Activated CD8-positive, alpha-beta memory T cell treated with anti-CD3 and anti-CD28 coated beads for 36 hours (primary cell): ENCODE data around the gene FLVCR2. TPM values are rescaled to one million over a fixed set of nuclear protein-coding genes. Genes with fewer than 3 reads are reported as not detected.
"Not testable (repeated sequence)": the region's sequence is repeated elsewhere in the genome, so short reads cannot be mapped to it uniquely, and the experiment has no call there.

ENCODE experiments used
- CTCF ChIA-PET: fragments of 350-600 bp; sonication (Branson Sonifier 250); formaldehyde crosslinking; loops from one replicate; lab custom pipeline; 2021; ENCODE audit warnings: antibody characterized with exemption; lab: Charles Lee
- POLR2A ChIA-PET: fragments of 350-600 bp; sonication (Branson Sonifier 250); formaldehyde crosslinking; loops from one replicate; lab custom pipeline; 2021; ENCODE audit warnings: antibody characterized with exemption; lab: Charles Lee
- total RNA-seq, 2 experiments: library from RNA; stranded (reverse); gene quantifications; one replicate each; pipeline ENCODE4 v1.2.3, GENCODE V29; 2021

FLVCR2 gene
- total RNA-seq, 2 experiments from 2014 or later = 0.67 to 5.0 TPM

DNA sequence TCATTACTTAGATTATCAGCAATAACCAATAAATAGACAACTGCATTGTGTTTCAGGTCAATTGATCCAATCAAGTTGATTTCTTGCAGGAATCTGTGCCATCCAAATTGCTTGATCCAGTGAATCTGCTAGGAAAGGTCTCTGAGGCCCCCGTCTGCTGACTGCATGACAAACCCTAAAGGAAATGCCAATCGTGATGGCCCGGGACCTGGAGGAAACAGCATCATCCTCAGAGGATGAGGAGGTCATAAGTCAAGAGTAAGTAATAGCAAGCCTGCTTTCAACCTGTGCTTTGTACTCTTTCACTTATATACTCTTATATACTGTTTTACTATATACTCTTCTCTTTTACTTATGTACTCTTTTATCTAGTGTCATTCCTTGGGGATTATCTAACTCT is 84.5 kb downstream of the FLVCR2 start:
- ChIA-PET CTCF (no interaction called here), POLR2A (no interaction called here)

DNA sequence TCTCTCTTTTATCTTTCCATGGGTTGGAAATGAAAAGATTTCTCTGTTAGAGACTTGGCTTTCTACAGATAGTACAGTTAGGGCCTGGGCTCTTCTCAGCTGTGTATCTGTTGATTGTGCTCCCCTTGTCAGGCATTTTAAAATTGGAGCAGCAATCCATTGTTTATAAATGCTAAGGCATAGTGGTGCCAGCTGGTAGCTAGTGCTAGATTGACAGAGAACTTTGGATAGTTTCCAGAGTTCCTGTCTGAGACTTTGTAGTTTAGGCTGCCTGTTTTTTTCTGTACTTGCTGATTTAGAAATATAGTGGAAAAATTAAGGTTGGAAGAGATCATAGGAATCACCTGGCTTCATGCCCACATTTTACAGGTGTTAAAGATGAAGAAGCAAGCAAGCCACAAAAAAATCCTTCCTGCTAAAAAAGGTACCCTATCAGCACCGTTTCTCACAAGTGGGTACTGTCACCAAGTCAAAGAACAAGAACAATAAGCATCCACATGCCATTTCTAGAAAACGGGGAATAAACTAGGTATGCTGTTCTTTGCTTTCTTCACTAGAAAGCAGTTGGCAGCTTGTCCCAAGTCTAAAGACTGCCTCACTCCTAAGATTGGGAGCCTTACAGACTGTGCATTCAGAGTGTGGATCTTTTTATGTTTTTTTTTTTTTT is 88.8 kb downstream of the FLVCR2 start:
- POLR2A ChIA-PET = no interaction called here
- CTCF ChIA-PET = interaction anchor here (1.4 kb wide), 1 partner anchor 14 kb away, joined by 5 read pairs; no protein-coding TSS in a partner anchor

DNA sequence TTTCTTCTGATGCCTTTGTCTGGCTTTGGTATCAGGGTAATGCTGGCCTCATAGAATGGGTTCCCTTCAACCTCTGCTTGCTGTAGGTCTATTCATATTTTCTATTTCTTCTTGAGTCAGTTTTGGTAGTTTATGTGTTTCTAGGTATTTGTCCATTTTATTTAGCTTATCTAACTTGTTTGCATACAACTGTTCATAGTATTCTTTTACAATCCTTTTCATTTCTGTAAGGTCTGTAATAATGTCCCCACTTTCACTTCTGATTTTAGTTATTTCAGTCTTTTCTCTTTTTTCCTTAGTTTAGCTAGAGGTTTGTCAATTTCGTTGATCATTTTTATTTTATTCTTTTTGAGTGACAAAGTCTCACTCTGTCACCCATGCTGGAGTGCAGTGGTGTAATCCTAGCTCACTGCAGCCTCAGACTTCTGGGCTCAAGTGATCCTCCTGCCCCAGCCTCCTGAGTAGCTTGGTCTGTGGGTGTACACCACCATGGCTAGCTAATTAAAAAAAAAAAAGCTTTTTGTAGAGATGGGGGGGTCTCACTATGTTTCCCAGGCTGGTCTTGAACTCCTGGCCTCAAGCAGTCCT is 94.3 kb downstream of the FLVCR2 start:
- POLR2A ChIA-PET = interaction anchor here (0.6 to 0.9 kb wide), 2 partner anchors 11 to 35 kb away, joined by 3 read pairs; no protein-coding TSS in a partner anchor
- CTCF ChIA-PET = interaction anchor here (0.7 to 1.1 kb wide), 2 partner anchors 16 to 36 kb away, joined by 3 read pairs; no protein-coding TSS in a partner anchor

DNA sequence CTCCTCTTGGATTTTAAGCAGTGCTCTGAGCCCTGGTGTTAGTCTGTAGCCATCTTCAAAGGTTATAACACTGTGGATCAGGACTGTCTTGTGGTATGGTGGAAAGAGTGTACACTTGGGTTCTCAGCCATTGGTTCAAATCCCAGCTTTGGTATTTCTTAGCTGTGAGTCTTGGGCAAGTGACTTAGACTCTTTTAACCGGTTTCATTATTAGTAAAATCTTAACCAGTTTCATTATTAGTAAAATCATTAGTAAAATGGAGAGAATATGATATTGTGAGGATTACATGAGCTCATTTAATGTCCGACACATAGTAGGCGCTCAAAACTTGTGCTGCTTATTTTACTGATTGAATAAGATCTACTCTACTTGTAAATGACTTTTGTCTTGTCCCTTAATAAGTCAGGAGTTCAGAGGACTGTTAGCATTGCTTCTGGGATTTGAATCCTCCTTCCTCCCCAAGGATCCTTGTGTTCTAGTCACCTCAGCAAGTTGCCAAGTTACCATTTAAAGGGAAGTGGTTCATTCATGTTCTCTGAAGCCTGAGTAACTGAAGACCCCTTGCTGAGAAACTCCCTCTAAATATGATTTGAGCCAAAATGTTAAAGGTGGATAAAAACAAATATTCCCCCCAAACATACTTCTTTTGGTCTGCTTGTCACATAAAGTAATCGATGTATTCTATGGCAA is 95.1 kb downstream of the FLVCR2 start:
- ChIA-PET POLR2A (interaction anchor here (0.6 to 0.9 kb wide), 3 partner anchors 12 to 156 kb away, joined by 3 to 5 read pairs (median 3); no protein-coding TSS in a partner anchor), CTCF (interaction anchor here (1.1 kb wide), 1 partner anchor 17 kb away, joined by 3 read pairs; no protein-coding TSS in a partner anchor)

DNA sequence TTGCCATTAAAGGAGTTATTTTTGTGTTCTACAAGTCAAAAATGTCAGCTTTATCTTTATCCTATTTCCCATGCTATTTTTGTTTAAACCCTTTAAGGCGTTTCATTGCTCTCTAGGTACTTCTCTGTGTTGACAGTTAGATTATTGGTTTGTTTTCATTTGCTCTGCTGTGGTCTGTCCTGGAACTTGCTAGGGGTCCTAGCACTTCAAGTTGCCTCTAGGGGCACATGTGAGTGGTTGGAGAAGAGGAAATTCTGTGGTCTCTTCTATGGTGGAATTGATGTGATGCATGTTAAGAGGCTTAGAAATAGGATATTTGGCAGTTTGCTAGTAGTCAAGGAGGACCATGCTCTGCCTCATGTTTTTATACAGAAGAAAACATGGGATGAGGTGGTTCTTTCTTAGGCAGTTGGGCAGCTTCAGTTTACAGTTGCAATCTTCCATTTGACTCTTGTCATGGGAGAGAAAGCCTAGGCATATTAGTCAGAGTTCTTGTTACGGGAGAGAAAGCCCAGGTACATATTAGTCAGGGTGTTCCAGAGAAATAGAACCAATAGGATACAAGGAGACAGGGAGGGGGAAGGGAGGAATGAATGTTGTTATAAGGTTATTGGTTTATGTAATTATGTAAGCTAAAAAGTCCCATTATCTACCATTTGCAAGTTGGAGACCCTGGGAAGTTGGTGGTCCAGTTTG is 97.0 kb downstream of the FLVCR2 start:
- ChIA-PET POLR2A (no interaction called here), CTCF (no interaction called here)

DNA sequence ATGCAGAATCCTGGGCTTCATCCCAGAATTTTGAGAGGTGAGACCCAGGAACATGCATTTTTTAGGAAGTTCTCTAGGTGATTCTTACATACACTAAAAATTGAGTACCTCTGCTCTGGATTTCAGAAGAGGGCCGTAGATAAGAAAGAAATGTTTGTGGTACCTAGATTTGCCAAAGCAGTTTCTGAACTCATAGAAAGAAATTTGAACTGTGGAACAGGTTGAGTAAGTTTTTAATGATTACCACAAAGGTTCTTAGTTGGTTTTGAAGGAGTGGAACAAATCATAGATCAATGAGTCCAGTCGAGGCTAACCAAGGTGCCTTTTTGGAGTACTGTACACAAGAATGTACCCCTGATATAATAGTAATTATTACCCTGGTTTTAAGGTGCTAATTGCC is 107.5 kb downstream of the FLVCR2 start:
- CTCF ChIA-PET = no interaction called here

DNA sequence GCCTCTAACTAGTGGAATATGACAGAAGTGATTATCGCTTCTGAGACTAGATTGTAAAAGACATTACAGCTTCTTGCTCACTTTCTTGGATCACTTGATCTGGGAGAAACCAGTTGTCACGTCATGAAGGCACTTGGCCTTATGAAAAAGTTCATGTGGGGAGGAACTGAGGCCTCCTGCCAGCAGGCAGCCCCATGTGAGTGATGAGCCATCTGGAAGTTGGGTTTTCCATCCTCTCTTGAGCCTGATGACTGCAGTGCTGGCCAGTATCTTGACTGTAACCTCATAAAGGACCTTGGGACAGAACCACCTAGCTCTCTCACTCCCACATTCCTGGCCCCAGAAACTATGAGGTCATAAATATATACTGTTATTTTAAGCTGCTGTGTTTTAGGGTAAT is 110.6 kb downstream of the FLVCR2 start:
- ChIA-PET POLR2A (no interaction called here), CTCF (no interaction called here)

More for the DNA sequence above, 107.5 kb downstream of the FLVCR2 start:
- POLR2A ChIA-PET = no interaction called here

DNA sequence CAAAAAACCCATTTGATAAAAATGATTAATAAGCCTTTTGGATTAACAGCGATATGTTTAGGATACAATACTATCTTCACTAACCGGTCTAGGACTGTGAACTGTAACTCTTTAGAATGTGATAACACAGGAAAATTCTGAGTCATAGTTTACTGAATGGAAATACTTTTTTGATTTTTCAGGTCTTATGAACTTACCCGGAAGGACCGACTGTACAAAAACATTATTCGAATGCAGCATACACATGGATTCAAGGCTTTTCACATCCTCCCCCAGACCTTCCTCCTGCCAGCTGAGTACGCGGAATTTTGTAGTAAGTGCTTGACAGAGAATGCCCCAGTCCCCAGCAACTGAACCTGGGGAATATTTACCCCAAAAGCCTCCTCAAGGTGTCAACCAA is 111.6 kb downstream of the FLVCR2 start:
- POLR2A ChIA-PET = no interaction called here

DNA sequence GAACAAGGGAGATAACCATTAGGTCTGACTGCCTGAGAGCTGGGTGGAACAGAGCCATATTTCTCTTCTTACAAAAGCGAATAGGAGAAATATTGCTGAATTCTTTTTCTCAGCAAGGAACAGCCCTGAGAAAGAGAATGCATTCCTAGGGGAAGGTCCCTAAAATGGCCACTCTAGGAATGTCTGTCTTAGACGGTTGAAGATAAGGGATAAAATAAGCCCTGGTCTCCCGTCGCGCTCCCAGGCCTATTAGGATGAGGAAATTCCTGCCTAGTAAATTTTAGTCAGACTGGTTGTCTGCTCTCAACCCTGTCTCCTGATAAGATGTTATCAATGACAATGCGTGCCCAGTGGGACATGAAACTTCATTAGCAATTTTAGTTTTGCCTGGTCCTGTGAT is 116.6 kb downstream of the FLVCR2 start:
- CTCF ChIA-PET = not testable (repeated sequence)

More for the DNA sequence above, 111.6 kb downstream of the FLVCR2 start:
- CTCF ChIA-PET = no interaction called here

DNA sequence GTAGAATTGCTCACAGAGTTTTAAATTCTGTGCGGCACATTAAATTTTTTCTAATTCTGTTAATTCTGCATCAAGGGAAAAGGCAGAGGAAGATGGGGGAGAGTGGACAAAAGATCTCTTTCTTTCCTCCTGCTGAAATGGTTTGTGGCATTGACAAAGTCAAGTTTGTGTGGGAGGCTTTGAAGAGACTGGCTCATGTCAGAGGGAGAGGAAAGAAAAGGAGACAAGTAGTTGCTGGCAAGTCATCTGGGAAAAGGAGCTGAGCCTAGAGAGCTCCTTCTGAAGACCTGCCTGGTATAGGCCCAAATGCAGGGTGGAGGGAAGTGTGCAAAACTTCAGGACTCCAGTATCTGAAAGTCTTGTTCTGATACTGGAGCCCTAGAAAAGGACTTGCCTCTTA is 119.0 kb downstream of the FLVCR2 start:
- ChIA-PET CTCF (no interaction called here), POLR2A (no interaction called here)

More for the DNA sequence above, 116.6 kb downstream of the FLVCR2 start:
- POLR2A ChIA-PET = not testable (repeated sequence)

Other genes with a start within 250 kb of the FLVCR2 start
- gene JDP2, start 150.6 kb upstream of the FLVCR2 start, total RNA-seq = 1 to 10 TPM in 1 of 2 experiments, under 1 TPM in 1; 0.93 to 1.5 TPM
- gene BATF, start 56.2 kb upstream of the FLVCR2 start, total RNA-seq = 100 to 1,000 TPM; 122 to 127 TPM
- gene ERG28, start 82.3 kb downstream of the FLVCR2 start, total RNA-seq = 10 to 100 TPM; 18.0 to 18.7 TPM
- gene TTLL5, start 82.6 kb downstream of the FLVCR2 start, total RNA-seq = 10 to 100 TPM; 32.2 to 39.2 TPM